Activated effector memory CD4-positive, alpha-beta T cell treated with Interleukin-2 at 50 U/mL for 16 hours (primary cell): ENCODE measurements around the gene FTCDNL1.

Experiments
- DNase-seq: peaks from one replicate; pipeline ENCODE4 v3.0.0-alpha.2; 2020

FTCDNL1 gene

DNA sequence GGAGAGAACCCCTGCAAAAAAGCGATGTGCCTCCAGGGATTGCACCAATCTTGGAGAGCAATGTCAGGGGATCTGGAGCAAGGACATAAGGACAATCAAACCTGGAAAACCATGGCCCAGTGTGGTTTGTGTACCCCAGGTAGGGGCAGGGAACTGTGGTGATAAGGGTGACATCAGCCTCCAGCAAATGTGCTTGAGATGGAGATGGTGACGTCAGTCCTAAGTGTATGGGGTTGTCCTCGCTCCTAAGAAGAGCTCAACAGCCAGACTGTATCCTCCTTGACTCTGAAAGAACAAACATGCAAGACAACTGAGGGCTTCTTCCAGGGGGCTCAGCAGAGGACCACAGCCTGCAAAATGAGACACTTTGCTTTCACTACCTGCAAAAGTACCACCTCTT is 71.4 kb downstream of the FTCDNL1 start:
- DNase-seq: no peak

DNA sequence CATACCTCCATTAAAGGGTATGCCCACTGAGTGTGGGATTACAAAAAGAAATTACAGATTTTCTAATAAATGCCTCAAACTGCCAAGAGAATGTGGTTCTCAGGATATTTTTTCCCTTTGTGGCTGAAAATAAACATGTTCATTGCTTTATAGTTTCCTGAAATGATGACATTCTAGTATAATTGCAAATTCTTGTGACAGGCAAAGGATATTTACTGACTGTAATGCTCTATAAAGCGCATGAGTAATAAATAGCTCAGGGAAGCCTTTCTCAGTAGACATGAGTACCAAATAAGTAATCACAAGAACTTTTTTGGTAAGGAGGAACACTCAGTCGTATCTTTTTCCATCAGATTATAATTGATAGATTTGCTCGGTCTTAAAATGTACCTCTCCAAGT is 72.3 kb downstream of the FTCDNL1 start:
- no peak for DNase-seq

- DNase-seq: no peak
Observed at GRCh38 chr2:199777916-199778315, 73.1 kb downstream of the FTCDNL1 start.

GRCh38 chr2:199777315-199777714 is 73.7 kb downstream of the FTCDNL1 start:
- DNase-seq: no peak

- DNase-seq: no peak
Observed at GRCh38 chr2:199775267-199775666, 75.7 kb downstream of the FTCDNL1 start.

- no peak for DNase-seq
Observed at GRCh38 chr2:199772035-199772976, 78.7 kb downstream of the FTCDNL1 start.

- no peak for DNase-seq
Observed at GRCh38 chr2:199770716-199771115, 80.3 kb downstream of the FTCDNL1 start.

GRCh38 chr2:199765646-199766045 is 85.3 kb downstream of the FTCDNL1 start:
- no peak for DNase-seq

GRCh38 chr2:199764273-199764800 is 86.7 kb downstream of the FTCDNL1 start:
- no peak for DNase-seq

DNA sequence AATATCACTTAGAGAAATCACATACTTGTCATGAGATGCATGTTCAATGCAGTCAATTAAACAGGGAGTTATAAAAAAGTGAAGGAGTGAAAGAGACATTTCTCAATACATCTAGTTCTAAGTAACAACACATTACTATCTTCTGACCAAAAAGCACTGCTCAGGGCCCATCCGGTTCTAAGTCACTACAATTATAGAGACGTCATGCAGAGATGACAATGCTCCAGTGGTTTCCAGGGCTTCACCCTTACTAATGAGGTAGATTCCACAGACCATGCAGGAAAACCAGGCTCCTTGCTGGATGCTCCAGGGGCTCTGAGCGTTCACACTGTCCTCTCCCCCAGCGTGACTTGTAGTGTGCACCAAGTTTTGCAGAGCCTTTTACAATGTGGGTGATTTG is 88.0 kb downstream of the FTCDNL1 start:
- DNase-seq: no peak

GRCh38 chr2:199760574-199760973 is 90.4 kb downstream of the FTCDNL1 start:
- no peak for DNase-seq

DNA sequence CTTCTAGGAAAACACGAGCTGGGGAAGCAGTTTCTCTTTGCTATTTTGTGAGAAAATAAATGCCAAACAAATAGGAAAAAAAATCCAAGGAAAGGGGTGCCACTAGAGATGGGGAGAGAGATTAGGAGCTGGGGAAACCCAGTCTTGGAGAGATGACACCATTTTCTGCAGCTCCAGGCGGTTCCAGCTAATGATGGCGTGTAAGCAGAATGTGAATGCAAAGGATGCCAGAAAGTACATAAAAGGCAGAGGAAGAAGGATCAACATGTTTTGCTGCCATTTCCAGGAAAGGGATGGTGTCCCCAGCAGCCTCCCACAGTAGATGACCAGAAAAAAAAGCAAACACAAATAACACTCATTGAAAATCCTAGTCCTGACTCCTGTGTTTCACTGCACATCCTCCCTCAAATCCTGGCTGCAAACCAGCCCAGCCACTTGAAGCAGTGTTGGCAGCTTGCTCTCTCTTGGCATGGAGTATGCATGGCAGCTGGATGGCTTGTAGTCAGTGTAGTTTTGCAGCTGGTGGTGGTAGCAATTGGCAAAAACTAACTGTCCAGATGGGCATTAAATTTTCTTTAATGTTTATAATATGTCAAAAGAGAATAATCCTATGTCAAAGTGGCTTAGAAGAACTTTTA is 93.6 kb downstream of the FTCDNL1 start:
- DNase-seq: no peak

DNA sequence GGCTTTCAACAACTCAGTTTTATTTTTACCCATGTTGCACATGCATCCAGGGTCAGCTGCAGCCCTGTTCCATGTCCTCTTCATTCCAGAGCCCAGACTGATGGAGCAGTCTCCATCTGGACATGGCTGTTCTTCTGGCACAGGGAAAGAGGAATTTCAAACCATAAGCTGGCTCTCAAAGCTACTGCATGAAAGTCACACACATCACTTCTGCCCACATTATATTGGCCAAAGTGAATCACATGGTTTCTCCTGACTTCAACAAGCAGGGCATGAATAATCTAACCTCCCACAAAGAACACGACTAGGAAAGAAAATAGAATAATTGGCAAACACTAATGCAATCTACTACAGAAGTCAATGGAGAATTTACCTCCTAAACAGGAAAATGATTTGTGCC is 94.2 kb downstream of the FTCDNL1 start:
- no peak for DNase-seq

DNA sequence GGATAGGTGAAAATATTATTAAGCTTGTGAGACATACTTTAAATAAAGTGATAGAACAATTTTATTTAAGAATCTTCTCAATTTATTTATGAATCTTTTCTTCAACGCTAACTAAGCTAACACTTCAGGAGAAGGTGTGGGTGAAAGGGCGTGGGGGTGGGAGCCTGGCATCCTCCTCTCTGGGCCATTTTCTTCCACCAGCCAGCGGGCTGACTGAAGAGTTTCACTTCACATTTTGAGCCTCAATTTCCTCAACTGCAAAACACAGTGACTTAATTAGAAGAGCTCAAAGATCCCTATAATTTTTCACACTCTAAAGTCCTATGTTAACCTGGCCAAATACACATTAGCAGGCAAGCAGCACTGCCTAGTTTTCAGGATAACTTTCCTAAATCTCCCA is 94.8 kb downstream of the FTCDNL1 start:
- no peak for DNase-seq

GRCh38 chr2:199754766-199755165 is 96.2 kb downstream of the FTCDNL1 start:
- no peak for DNase-seq

GRCh38 chr2:199751492-199752120 is 99.4 kb downstream of the FTCDNL1 start:
- DNase-seq: no peak

DNA sequence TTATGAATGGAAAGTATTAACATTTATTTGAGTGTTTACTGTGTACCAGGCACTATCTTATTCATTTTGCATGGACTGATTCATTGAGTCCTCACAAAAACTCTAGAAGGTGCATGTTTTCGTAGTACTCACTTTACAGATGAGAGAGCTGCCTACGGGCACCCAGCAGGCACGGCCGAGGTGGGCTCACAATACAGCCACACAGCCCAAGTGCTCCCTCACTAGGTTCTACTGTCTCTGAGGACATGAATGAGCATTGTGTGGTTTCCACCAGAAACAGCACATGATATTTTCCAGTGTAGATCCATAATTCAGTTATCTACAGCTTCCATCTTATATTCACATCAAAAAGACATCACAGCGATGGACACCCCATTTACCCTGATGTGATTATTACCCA is 101.4 kb downstream of the FTCDNL1 start:
- no peak for DNase-seq

- no peak for DNase-seq
Observed at GRCh38 chr2:199744724-199745123, 106.3 kb downstream of the FTCDNL1 start.

DNA sequence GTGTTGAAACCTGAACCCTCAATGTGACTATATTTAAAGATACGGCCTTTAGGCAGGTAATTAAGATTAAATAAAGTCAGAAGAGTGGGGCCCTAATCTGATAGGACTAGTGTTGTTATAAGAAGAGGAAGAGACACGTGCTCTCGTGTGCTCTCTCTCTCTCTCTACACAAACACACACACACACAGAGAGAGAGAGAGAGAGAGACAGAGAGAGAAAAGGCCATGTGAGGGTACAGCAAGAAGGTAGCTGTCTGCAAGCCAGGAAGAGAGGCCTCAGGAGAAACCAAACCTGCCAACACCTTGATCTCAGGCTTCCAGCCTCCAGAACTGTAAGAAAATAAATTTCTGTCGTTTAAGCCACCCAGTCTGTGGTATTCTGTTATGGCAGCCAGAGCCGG is 106.7 kb downstream of the FTCDNL1 start:
- no peak for DNase-seq

DNA sequence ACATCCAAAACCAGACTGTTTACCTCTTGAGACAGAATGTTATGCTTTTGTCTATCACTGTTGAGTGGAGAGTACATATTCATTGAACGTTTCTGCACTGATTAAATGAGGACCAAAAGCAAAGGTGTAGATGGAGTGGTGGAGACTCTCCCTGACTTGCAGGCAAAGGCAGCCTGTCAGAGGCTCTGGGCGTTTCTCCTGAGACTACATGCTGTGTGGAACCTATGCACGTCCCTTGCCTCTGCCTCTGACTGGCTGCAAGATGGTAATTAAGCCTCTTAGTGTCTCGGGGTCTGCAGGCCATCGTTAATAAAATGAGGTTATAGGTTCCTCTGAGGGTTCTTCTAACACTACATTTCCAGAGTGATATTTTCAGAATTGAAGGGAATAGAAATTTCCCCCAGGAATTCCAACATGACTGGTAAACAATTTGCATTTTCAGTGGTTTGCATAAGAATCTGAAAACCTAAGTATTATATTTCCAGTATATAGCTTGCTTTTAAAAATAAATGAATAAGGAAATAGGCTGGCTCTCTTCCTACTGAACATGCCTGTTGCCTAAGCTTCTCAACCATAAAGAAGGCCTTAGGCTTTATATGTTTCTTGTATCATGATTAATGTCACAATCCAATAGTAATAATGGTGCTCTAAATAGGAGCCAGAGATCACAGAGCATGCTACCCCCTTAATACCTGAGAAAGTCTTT is 107.4 kb downstream of the FTCDNL1 start:
- DNase-seq: no peak

DNA sequence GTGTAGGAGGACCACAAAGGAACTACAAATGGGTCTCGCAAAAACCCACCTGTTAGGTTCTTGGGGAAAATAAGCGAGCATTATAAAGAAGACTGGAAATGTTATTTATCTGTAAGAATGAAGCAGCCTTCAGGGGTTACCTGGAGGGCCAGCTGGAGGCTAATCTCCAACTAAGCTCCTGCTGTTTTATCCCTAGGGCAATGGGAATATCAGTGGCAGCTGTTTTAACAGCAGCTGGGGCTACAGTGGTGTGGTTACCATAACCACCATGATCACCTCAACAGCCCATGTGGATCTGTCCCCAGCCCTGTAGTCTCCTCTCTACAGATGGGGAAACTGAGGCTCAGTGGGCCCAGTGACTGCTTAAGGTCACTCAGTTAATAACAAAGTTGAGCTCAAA is 108.1 kb downstream of the FTCDNL1 start:
- DNase-seq: no peak

DNA sequence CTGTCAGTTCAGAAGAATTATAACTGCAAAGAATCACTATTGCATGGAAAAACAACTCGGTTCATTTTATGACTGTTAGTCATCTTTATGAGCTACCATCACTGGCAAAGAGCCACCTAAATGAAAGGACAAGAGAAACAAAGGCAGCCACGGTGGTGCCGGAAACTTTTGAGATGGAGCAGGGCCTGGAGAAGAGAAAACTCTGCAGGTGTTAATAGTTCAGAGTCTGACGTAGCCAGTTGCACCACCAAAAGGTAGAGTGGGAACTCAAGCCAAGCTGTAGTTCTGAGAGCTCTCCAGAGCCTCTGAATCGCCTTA is 110.9 kb downstream of the FTCDNL1 start:
- DNase-seq: no peak
